Thoracic aorta (tissue), 2 donors: Measurements from ENCODE around the gene SLCO3A1. TPM values are rescaled to one million over a fixed set of nuclear protein-coding genes. Genes with fewer than 3 reads are reported as not detected.
A peak's percentile ranks its signal among the peaks of the same experiment; 100 is the strongest.

Experiments used
- ATAC-seq: fragments of 150-250 bp; one replicate; pipeline ENCODE4 v1.8.0; 2017; ENCODE audit warnings: low read depth; ENCODE audit not compliant: insufficient number of reproducible peaks, low FRiP score
- DNase-seq: peaks from one replicate; pipeline ENCODE4 v3.0.0-alpha.2; 2020; ENCODE audit warnings: low spot score
- H3K27ac ChIP-seq, 2 donors: fragments of 200-600 bp; sonication (generic); 1 replicate in 1 of 2; 2 replicates in 1 of 2; pipeline ENCODE4 v1.5.1; 2016; ENCODE audit warnings: mild to moderate bottlenecking in 2 of 2, moderate library complexity in 2 of 2
- H3K27me3 ChIP-seq: fragments of 200-600 bp; sonication (generic); replicated peaks from 2 replicates; pipeline ENCODE4 v1.6.0; 2016; ENCODE audit warnings: mild to moderate bottlenecking; ENCODE audit not compliant: insufficient read depth
- H3K36me3 ChIP-seq: fragments of 200-600 bp; sonication (generic); one replicate; pipeline ENCODE4 v1.5.1; 2016
- H3K4me1 ChIP-seq, 2 donors: fragments of 200-600 bp; sonication (generic); 1 replicate in 1 of 2; 2 replicates in 1 of 2; pipeline versions ENCODE4 v1.5.1 to v1.6.0; 2016; ENCODE audit warnings: low read depth in 2 of 2, mild to moderate bottlenecking in 1 of 2; ENCODE audit not compliant: control insufficient read depth in 1 of 2
- H3K4me3 ChIP-seq: fragments of 200-600 bp; sonication (generic); 2 replicates; pipeline ENCODE4 v1.5.1; 2016; ENCODE audit warnings: mild to moderate bottlenecking
- H3K9me3 ChIP-seq: fragments of 200-600 bp; sonication (generic); 2 replicates; pipeline ENCODE4 v1.5.1; 2016
- CTCF ChIP-seq: fragments of 200-600 bp; sonication (generic); IDR thresholded peaks from one replicate; pipeline ENCODE4 v1.5.1; 2019; ENCODE audit warnings: antibody characterized with exemption
- total RNA-seq, 2 donors: library from RNA; depleted of rRNA; stranded (reverse); fragments of >200 nt; gene quantifications; one replicate each; pipeline versions ENCODE4 v1.1.0 to v1.2.3, GENCODE V29; 2016

Gene SLCO3A1
- total RNA-seq, 2 donors from 2014 or later: 16.5 to 39.1 TPM

GRCh38 chr15:91844341-91844740 is 9.2 kb upstream of the SLCO3A1 start:
- peaks cover 0 to 1% of the 10 kb centered on the region in 2 donors for H3K4me1 ChIP-seq
- TF ChIP-seq CTCF: no peak
- no peak overlapping the region for H3K27ac ChIP-seq
- H3K27me3 ChIP-seq: no peaks in the 10 kb centered on the region
- DNase-seq (no peak), ATAC-seq (no peak)
- no peak overlapping the region for H3K4me3 ChIP-seq
- H3K36me3 ChIP-seq: no peaks in the 10 kb centered on the region
- no peaks in the 10 kb centered on the region for H3K9me3 ChIP-seq

- ATAC-seq (no peak), DNase-seq (no peak)
- no peaks in the 10 kb centered on the region for H3K36me3 ChIP-seq
- H3K4me1 ChIP-seq: peaks cover 0 to 4% of the 10 kb centered on the region in 2 donors
- H3K27me3 ChIP-seq: no peaks in the 10 kb centered on the region
- no peak overlapping the region for H3K4me3 ChIP-seq
- H3K9me3 ChIP-seq: no peaks in the 10 kb centered on the region
- no peak for TF ChIP-seq CTCF
- no peak overlapping the region for H3K27ac ChIP-seq
These were observed 8.6 kb upstream of the SLCO3A1 start for GRCh38 chr15:91844928-91845327.

GRCh38 chr15:91845720-91846119 is 7.8 kb upstream of the SLCO3A1 start:
- Histone ChIP-seq H3K27ac (no peak overlapping the region), H3K9me3 (no peaks in the 10 kb centered on the region), H3K4me3 (no peak overlapping the region), H3K36me3 (no peaks in the 10 kb centered on the region), H3K27me3 (no peaks in the 10 kb centered on the region), H3K4me1 (peaks cover 4% of the 10 kb centered on the region in 2 donors)
- no peak for DNase-seq
- no peak for ATAC-seq
- TF ChIP-seq CTCF: no peak

GRCh38 chr15:91849180-91849579 is 4.3 kb upstream of the SLCO3A1 start:
- ATAC-seq (no peak), DNase-seq (no peak)

GRCh38 chr15:91849749-91850161 is 3.8 kb upstream of the SLCO3A1 start:
- TF ChIP-seq CTCF: peak; percentile 67
- H3K27ac ChIP-seq: no peak overlapping the region
- H3K36me3 ChIP-seq: no peaks in the 10 kb centered on the region
- DNase-seq: no peak
- ATAC-seq: no peak
- H3K4me3 ChIP-seq: no peak overlapping the region
- H3K27me3 ChIP-seq: no peaks in the 10 kb centered on the region
- H3K4me1 ChIP-seq: peaks cover 16 to 27% of the 10 kb centered on the region in 2 donors
- H3K9me3 ChIP-seq: no peaks in the 10 kb centered on the region

More at GRCh38 chr15:91849180-91849579, 4.3 kb upstream of the SLCO3A1 start:
- Histone ChIP-seq H3K27me3 (no peaks in the 10 kb centered on the region), H3K4me1 (peaks cover 15 to 23% of the 10 kb centered on the region in 2 donors), H3K9me3 (no peaks in the 10 kb centered on the region), H3K27ac (no peak overlapping the region), H3K4me3 (no peak overlapping the region), H3K36me3 (no peaks in the 10 kb centered on the region)
- no peak for TF ChIP-seq CTCF
